ENCODE data around the gene ARSA. TPM values are rescaled to one million over a fixed set of nuclear protein-coding genes. Genes with fewer than 3 reads are reported as not detected.

The ARSA gene
- total RNA-seq, 6 experiments from 2014 or later: 28.0 to 35.4 (median 30.6) TPM

DNA sequence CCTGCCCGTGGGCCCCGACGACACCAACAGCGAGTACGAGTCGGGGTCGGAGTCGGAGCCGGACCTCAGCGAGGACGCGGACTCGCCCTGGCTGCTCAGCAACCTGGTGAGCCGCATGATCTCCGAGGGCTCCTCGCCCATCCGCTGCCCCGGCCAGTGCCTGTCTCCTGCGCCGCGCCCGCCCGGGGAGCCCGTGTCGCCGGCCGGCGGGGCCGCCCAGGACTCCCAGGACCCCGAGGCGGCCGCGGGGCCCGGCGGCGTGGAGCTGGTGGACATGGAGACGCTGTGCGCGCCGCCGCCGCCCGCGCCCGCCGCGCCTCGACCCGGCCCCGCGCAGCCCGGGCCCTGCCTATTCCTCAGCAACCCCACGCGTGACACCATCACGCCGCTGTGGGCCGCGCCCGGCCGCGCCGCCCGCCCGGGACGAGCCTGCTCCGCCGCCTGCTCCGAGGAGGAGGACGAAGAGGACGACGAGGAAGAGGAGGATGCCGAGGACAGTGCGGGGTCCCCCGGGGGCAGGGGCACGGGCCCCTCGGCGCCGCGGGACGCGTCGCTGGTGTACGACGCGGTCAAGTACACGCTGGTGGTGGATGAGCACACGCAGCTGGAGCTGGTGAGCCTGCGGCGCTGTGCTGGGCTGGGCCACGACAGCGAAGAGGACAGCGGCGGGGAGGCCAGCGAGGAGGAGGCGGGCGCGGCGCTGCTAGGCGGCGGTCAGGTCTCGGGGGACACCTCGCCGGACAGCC lies 23.5 kb downstream of the ARSA start:
- TF ChIP-seq, protein P1, sequence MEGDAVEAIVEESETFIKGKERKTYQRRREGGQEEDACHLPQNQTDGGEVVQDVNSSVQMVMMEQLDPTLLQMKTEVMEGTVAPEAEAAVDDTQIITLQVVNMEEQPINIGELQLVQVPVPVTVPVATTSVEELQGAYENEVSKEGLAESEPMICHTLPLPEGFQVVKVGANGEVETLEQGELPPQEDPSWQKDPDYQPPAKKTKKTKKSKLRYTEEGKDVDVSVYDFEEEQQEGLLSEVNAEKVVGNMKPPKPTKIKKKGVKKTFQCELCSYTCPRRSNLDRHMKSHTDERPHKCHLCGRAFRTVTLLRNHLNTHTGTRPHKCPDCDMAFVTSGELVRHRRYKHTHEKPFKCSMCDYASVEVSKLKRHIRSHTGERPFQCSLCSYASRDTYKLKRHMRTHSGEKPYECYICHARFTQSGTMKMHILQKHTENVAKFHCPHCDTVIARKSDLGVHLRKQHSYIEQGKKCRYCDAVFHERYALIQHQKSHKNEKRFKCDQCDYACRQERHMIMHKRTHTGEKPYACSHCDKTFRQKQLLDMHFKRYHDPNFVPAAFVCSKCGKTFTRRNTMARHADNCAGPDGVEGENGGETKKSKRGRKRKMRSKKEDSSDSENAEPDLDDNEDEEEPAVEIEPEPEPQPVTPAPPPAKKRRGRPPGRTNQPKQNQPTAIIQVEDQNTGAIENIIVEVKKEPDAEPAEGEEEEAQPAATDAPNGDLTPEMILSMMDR (IDR thresholded peaks at IDR 0.05): no peak
- peaks cover 4% of the 10 kb centered on the region; the same call in 1 of the 2 replicates for H3K36me3 Mint-ChIP-seq (ENCODE audit: low read depth)
- no peak for DNase-seq
- no peak overlapping the region for H3K27ac Mint-ChIP-seq
- H3K4me3 Mint-ChIP-seq: no peak overlapping the region
- peaks cover 47% of the 10 kb centered on the region for H3K27me3 Mint-ChIP-seq (ENCODE audit: insufficient read depth)
- H3K9me3 Mint-ChIP-seq: peaks cover 4% of the 10 kb centered on the region; the same call in 1 of the 2 replicates
- H3K4me1 Mint-ChIP-seq (ENCODE audit: low read depth): no peaks in the 10 kb centered on the region; the same call in 1 of the 2 replicates

DNA sequence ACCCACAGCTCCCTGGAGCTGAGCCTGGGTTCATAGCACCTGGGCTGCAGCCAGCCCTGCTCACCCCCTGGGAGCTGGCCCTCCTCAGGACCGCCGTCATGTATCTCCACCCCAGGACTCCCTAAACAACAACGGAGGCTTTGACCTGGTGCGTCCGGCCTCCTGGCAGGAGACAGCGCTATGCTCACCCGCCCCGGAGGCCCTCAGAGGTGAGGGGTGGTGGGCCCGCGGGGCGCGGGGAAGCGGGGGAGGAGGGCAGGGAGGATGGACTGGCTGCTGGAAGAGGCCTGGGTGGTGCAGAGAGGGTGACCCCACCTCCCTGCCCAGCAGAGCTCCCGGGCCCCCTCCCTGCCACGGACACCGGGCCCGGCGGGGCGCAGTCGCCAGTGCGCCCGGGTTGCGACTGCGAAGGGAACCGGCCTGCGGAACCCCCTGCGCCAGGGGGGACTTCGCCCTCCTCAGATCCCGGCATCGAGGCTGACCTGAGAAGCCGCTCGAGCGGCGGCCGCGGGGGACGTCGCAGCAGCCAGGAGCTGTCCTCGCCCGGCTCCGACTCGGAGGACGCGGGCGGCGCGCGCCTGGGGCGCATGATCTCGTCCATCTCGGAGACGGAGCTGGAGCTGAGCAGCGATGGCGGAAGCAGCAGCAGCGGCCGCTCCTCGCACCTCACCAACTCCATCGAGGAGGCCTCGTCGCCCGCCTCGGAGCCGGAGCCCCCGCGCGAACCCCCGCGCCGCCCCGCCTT lies 24.3 kb downstream of the ARSA start:
- no peak overlapping the region for H3K4me3 Mint-ChIP-seq
- DNase-seq: no peak
- H3K27me3 Mint-ChIP-seq (ENCODE audit: insufficient read depth): peaks cover 45% of the 10 kb centered on the region
- H3K4me1 Mint-ChIP-seq (ENCODE audit: low read depth): no peaks in the 10 kb centered on the region; the same call in 1 of the 2 replicates
- no peak overlapping the region for H3K27ac Mint-ChIP-seq
- TF ChIP-seq, protein P1 (IDR thresholded peaks at IDR 0.05): no peak
- peaks cover 4% of the 10 kb centered on the region; the same call in 1 of the 2 replicates for H3K9me3 Mint-ChIP-seq
- H3K36me3 Mint-ChIP-seq (ENCODE audit: low read depth): peaks cover 4% of the 10 kb centered on the region; the same call in 1 of the 2 replicates

DNA sequence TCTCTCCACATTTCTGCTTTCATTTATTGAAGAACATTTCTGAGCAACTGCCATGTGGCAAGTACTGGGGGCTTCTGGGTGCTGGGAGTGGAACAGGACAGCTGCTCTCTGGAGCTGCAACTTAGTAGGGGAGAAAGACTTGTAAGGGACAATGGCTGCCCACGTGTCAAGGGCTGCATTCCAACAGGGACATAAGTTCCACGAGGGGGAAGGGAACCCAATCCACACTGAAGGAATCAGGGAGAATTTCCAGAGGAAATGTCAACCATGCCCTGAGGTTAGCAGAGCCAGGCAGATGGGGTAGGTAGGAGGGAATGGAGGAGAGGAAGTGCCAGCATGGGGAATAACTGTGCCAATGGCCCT lies 25.6 kb downstream of the ARSA start:
- H3K27ac Mint-ChIP-seq: no peak overlapping the region
- H3K4me3 Mint-ChIP-seq: no peak overlapping the region
- H3K36me3 Mint-ChIP-seq (ENCODE audit: low read depth): peaks cover 4% of the 10 kb centered on the region; the same call in 1 of the 2 replicates
- H3K4me1 Mint-ChIP-seq (ENCODE audit: low read depth): no peaks in the 10 kb centered on the region; the same call in 1 of the 2 replicates
- no peak for DNase-seq
- TF ChIP-seq, protein P1 (IDR thresholded peaks at IDR 0.05): no peak
- H3K9me3 Mint-ChIP-seq: peaks cover 4% of the 10 kb centered on the region; the same call in 1 of the 2 replicates
- H3K27me3 Mint-ChIP-seq (ENCODE audit: insufficient read depth): peaks cover 35% of the 10 kb centered on the region

DNA sequence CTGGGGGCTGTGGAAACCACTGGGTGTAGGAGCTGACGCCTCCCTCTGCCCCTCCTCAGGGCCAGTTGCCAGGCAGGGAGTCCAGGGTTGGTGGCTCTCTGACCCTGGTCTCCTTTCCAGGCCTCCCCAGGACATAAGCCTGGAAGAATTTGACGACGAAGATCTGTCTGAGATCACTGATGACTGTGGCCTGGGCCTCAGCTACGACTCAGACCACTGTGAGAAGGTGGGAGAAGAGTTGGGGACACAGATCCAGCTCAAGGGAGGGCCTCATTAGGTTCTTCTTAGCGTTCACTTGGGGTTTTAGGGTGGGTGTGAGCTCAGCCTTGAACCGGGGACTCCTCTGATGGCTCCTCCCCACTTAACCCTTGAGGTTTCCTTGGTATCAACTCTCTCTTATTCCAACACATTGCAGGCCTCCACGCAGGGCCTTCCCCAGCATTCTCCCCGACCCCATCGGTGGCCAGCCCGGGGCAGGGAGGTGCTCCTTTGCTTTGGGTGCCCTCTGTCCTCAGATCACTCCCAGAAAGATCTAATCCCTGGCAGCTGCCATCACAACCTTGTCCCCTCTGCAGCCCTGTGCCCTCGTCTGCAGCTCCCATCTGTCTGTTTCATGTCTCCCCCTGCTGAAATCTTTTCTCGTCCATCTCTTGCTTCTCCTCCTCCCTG lies 26.1 kb downstream of the ARSA start:
- no peak for DNase-seq
- Mint-ChIP-seq H3K9me3 (peaks cover 4% of the 10 kb centered on the region; the same call in 1 of the 2 replicates), H3K27me3 (ENCODE audit: insufficient read depth) (peaks cover 34% of the 10 kb centered on the region), H3K27ac (no peak overlapping the region), H3K4me1 (ENCODE audit: low read depth) (no peaks in the 10 kb centered on the region; the same call in 1 of the 2 replicates), H3K36me3 (ENCODE audit: low read depth) (peaks cover 4% of the 10 kb centered on the region; the same call in 1 of the 2 replicates), H3K4me3 (peak overlapping the region; percentile 31; the same call in 1 of the 2 replicates)
- TF ChIP-seq, protein P1 (IDR thresholded peaks at IDR 0.05): no peak

DNA sequence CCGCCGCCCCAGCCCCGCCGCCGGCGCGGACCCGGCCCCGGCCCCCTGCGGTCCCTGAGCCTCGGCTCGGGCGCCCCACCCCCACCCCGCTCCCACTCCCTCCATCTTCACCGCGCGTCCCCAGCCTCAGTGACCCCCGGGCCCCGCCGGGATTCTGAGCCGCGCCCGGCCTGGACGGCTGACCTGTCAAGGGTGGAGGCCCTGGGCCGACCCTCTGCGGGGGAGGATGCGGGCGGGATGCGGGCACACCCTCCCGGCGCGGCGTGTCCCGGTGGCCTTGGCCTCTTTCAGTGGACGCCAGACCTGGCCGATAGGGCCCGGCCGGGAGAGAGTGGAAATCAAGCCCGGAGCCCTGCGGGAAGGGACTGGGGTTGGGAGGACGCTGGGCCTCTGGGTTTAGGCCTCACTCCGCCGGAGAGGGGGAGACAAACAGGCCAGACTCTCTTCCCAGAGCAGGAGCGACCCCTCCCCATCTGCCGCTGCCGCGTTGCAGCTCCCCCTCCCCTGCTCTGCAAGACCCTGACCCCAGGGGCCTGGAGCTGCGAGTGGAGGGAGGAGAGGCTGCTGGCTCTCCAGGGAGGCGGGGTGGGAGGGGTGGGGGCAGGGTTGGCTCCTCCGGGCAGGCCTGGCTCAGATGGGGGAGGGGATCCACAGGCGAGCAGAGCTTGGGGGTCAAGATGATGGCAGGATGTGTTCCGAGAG lies 26.8 kb downstream of the ARSA start:
- DNase-seq: no peak
- TF ChIP-seq, protein P1 (IDR thresholded peaks at IDR 0.05): no peak
- H3K4me3 Mint-ChIP-seq: 0 out of 2 replicates have a peak overlapping the region, but pooled peaks have one; percentile 31
- H3K27ac Mint-ChIP-seq: no peak overlapping the region
- H3K9me3 Mint-ChIP-seq: peaks cover 4% of the 10 kb centered on the region; the same call in 1 of the 2 replicates
- no peaks in the 10 kb centered on the region; the same call in 1 of the 2 replicates for H3K4me1 Mint-ChIP-seq (ENCODE audit: low read depth)
- H3K36me3 Mint-ChIP-seq (ENCODE audit: low read depth): peaks cover 4% of the 10 kb centered on the region; the same call in 1 of the 2 replicates
- peaks cover 37% of the 10 kb centered on the region for H3K27me3 Mint-ChIP-seq (ENCODE audit: insufficient read depth)

Measured in HFFc6 (cell line).